Stimulated activated CD4-positive, alpha-beta T cell treated with anti-CD3 and anti-CD28 coated beads, Interleukin-12 subunit alpha, Interleukin-12 subunit beta, amount 100 ng/mL, for 24 hours (primary cell): ENCODE results near the gene CFAP100.

ENCODE experiments used
- DNase-seq, 2 experiments: peaks; one replicate each; pipeline ENCODE4 v3.0.0-alpha.2; 2020; ENCODE audit warnings: low read depth in 2 of 2

The CFAP100 gene

GRCh38 chr3:126421573-126422119 lies 26.9 kb downstream of the CFAP100 start:
- DNase-seq, result no peak

DNA sequence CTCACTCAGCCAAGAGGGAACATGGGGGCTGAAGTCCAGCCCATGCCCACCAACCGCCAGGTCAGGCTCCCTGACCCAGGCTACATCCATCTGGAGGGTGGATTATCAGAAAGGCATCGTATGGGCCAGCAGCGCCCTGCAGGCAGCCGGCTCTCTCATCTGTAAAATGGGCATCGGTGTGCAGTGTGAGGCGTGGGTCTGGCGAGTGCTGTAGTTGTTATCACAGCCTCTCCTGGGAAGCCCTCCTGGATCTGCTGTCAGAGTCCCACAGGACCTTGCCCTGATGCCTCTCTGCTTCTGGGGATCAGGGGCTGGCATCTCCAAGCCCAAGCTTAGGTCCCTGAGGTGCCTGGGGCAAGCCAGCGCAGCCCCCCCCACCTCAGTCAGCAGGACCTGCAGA lies 27.4 kb downstream of the CFAP100 start:
- no peak for DNase-seq

- no peak for DNase-seq
Observed at GRCh38 chr3:126422571-126423091, 27.9 kb downstream of the CFAP100 start.

GRCh38 chr3:126423191-126424038 lies 28.7 kb downstream of the CFAP100 start:
- DNase-seq, result no peak

DNA sequence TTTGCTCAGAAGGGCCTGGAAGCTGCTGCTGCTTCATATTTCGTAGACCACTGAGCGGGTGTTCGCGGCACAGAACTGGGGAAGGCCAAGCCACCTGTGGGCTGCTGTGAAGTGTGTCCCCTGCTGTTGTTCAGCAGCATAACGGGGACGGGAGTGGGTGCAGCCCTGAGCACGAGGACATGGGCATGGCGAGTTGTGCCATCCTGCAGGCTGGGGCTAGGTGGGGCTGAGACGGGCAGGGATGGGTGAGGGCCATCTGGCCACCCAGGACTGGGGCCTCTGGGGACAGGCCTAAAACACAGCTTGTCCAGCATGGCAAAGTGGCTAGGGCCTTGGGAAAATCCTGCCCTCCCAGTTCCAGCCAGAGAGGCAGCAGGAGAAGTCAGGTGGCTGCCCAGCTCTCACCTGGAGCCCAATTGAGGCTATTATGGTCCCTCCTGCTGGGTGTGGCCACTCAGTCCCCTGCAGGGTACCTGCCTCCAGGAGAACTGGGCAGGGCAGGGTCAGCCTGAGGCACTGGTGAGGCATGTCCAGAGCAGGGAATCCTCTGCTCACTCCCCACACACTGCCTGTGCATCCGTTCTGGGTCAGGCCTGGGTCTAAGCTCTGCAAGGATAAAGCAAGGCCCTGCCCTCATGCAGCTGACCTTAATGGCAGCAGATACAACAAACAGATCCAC lies 29.5 kb downstream of the CFAP100 start:
- DNase-seq, result no peak

GRCh38 chr3:126424751-126425150 lies 30.0 kb downstream of the CFAP100 start:
- no peak for DNase-seq

DNA sequence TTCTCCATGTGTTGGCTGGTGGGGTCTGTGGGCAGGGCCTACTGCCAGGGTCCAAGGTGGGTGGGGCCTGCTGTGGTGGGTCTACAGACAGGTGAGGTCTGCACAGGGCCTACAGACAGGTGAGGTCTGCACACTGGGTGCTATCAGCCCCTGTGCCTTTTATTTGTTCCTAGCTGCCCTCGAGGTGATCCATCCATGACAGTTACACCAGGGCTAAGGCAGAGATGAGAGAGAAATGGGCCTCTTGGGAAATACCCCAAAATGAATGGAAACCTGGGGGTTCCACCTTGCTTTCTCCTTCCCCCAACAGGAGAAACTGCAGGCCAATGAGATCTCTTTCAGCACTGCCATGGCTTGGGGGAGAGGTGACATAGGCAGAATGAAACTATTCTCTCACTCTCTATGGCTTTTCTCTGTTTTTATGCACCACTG lies 36.4 kb downstream of the CFAP100 start:
- no peak for DNase-seq

- DNase-seq, result no peak
Observed at GRCh38 chr3:126432361-126433104, 37.8 kb downstream of the CFAP100 start.

GRCh38 chr3:126433105-126433430 lies 38.4 kb downstream of the CFAP100 start:
- DNase-seq, result no peak

DNA sequence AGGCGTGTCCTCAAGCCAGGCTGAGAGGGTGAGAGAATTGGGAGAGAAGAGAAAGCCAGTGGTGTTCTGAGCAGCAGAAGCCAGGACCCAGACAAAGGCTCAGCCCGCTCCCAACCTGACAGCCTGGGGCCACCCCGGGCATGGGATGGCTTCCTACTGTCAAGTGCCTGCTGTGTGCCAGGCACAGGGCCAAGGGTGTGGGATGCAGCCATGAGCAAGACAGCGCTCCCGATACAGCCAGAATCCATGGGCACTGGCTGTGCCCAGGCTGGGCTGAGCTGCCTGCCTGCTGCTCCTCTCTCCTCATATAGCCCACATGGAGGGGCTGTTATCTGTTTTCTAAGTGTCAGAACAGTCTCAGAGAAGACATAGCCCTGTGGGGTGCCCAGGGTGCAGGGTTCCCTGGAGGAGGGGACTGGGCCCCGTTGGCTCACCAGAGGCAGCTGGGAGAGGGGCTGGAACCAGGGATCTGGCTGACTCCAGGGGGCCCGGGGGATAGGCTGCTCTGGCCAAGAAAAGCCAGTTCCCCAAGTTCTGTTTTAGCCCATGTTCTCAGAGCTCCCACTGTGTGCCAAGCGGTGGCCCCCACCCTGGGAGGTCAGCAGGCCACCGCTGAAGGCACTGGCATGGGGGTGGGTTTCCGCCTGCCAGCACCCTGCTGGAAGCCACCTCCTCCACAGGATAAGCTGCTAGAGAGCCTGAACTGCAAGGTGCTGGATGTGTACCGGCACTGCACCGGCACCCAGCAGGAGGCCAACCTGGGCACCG lies 39.0 kb downstream of the CFAP100 start:
- no peak for DNase-seq

GRCh38 chr3:126434264-126434590 lies 39.5 kb downstream of the CFAP100 start:
- DNase-seq, result no peak

- DNase-seq, result no peak
Observed at GRCh38 chr3:126434931-126435411, 40.3 kb downstream of the CFAP100 start.

GRCh38 chr3:126435456-126436315 lies 41.0 kb downstream of the CFAP100 start:
- DNase-seq, result no peak

GRCh38 chr3:126436826-126437717 lies 42.4 kb downstream of the CFAP100 start:
- DNase-seq, result no peak

DNA sequence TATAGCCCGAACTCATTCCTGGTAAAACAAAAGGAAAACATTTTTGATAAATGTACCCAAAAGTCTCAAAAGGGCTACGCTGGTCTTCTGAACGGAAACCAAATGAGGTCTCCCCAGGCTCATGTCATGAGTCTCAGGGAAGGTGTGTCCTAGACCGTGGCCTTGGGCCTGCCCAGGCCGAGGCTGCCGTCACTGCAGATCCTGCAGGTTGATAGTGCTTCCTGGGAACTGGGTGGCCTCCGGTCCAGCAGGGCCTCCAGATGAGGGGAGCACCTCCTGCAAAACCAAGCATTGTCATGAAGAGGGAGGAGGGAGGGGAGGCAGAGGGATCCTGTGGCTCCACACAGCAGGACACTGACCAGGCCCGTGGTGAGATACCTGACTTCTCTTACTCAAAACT lies 43.5 kb downstream of the CFAP100 start:
- DNase-seq, result no peak

- DNase-seq, result no peak
Observed at GRCh38 chr3:126438746-126439145, 44.0 kb downstream of the CFAP100 start.

DNA sequence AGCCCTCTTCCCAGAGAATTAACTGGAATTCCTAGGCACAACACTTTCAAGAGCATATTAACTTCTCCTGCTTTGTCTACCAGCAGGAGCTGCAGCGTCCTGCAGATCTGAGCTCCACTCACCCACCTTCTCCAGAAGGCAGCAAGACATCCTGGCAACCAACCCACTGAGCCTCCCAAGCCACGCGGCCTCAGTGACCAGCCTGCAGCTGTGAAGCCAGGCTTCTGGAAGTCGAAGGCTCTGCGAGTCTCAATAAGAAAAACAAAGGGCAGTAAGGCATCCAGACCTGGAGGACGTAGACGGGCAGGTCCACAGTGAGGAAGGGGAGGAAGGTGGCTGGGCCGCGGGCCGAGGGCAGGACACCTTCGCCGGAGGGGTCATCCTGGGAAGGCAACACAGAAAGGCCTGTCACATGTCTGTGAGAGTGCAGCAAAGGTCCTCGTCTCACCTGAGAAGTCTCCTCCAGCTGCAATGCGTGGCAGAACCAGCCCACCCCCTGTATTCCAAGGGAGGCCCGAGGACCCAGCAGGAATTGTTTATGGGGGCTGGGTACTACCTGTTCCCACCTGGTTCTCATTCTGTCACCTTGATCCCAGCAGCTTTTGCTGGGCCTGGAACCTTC lies 44.7 kb downstream of the CFAP100 start:
- DNase-seq, result no peak

GRCh38 chr3:126439968-126440708 lies 45.4 kb downstream of the CFAP100 start:
- no peak for DNase-seq
